Calu3 (cell line): ENCODE data around the gene PAQR3. TPM values are rescaled to one million over a fixed set of nuclear protein-coding genes. Genes with fewer than 3 reads are reported as not detected.
"Not testable (repeated sequence)": the region's sequence is repeated elsewhere in the genome, so short reads cannot be mapped to it uniquely, and the experiment has no call there.

Source experiments
- BruUV-seq: library from RNA; stranded (reverse); fragments of 400-500 nt; replicated peaks from 2 replicates; lab custom pipeline; 2021; lab: Mats Ljungman, UMichigan
- CTCF ChIA-PET: fragments of 300-600 bp; sonication (Branson Sonifier 250); formaldehyde crosslinking; loops from one replicate; lab custom pipeline; 2022; ENCODE audit warnings: antibody characterized with exemption; lab: Charles Lee
- DNase-seq: peaks from one replicate; pipeline ENCODE4 v3.0.0; 2022
- H3K27ac Mint-ChIP-seq: one replicate; pipeline ENCODE4 v1.8.0; 2022; ENCODE audit warnings: mixed read lengths; ENCODE audit not compliant: unreplicated experiment
- H3K27me3 Mint-ChIP-seq: one replicate; pipeline ENCODE4 v1.8.0; 2022; ENCODE audit warnings: mixed read lengths; ENCODE audit not compliant: unreplicated experiment
- H3K36me3 Mint-ChIP-seq: one replicate; pipeline ENCODE4 v1.8.0; 2022; ENCODE audit warnings: mild to moderate bottlenecking, moderate library complexity, mixed read lengths; ENCODE audit not compliant: insufficient read depth, unreplicated experiment
- H3K4me1 Mint-ChIP-seq: one replicate; pipeline ENCODE4 v1.8.0; 2022; ENCODE audit warnings: mild to moderate bottlenecking, low read depth, mixed read lengths; ENCODE audit not compliant: unreplicated experiment
- H3K4me3 Mint-ChIP-seq: one replicate; pipeline ENCODE4 v1.8.0; 2022; ENCODE audit warnings: mild to moderate bottlenecking, low read depth, moderate library complexity, mixed read lengths; ENCODE audit not compliant: unreplicated experiment
- H3K9me3 Mint-ChIP-seq: one replicate; pipeline ENCODE4 v1.8.0; 2022; ENCODE audit warnings: low read depth, mixed read lengths; ENCODE audit not compliant: unreplicated experiment
- intact Hi-C: fragments of 100-400 bp; cut with micrococcal nuclease; formaldehyde crosslinking; loops from one replicate; pipeline ENCODE4 v1.10.0; 2022; ENCODE audit not compliant: unreplicated experiment
- total RNA-seq: library from RNA; stranded (reverse); gene quantifications from 2 replicates; pipeline ENCODE4 v1.2.3, GENCODE V29; 2022
- TF ChIP-seq, protein P1 (sequence below): fragments of 200-600 bp; IDR thresholded peaks from one replicate; pipeline ENCODE4 v1.8.0; 2022; ENCODE audit warnings: antibody characterized with exemption; ENCODE audit not compliant: unreplicated experiment

Gene PAQR3
- total RNA-seq, 1 experiment from 2014 or later = 14.1 TPM

DNA sequence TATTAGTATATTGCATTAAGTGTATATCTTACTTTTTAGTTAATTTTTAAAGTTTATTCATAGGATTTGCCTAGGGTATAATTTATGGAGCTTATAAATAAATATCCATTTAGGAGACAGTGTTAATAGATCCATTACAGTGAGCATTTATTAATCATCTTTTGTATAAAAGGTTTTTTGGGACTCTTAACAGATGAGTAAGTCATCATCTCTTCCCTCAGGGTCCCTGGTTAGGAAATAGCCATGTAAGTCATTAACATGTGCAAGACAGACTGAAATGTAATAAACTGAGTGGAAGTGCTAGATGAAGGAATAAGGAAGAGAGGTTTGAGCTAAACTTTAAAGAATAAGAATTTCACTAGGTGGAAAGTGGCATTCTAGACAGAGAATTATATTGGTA, 69.2 kb downstream of the PAQR3 start:
- TF ChIP-seq, protein P1, sequence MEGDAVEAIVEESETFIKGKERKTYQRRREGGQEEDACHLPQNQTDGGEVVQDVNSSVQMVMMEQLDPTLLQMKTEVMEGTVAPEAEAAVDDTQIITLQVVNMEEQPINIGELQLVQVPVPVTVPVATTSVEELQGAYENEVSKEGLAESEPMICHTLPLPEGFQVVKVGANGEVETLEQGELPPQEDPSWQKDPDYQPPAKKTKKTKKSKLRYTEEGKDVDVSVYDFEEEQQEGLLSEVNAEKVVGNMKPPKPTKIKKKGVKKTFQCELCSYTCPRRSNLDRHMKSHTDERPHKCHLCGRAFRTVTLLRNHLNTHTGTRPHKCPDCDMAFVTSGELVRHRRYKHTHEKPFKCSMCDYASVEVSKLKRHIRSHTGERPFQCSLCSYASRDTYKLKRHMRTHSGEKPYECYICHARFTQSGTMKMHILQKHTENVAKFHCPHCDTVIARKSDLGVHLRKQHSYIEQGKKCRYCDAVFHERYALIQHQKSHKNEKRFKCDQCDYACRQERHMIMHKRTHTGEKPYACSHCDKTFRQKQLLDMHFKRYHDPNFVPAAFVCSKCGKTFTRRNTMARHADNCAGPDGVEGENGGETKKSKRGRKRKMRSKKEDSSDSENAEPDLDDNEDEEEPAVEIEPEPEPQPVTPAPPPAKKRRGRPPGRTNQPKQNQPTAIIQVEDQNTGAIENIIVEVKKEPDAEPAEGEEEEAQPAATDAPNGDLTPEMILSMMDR = no peak
- no TSS peak for BruUV-seq
- no peak for DNase-seq
- intact Hi-C loops = no loop called here
- Mint-ChIP-seq H3K36me3 (no peaks in the 10 kb centered on the region), H3K9me3 (no peaks in the 10 kb centered on the region), H3K27me3 (no peaks in the 10 kb centered on the region), H3K4me3 (no peak overlapping the region), H3K27ac (no peak overlapping the region), H3K4me1 (no peaks in the 10 kb centered on the region)
- CTCF ChIA-PET = no interaction called here

DNA sequence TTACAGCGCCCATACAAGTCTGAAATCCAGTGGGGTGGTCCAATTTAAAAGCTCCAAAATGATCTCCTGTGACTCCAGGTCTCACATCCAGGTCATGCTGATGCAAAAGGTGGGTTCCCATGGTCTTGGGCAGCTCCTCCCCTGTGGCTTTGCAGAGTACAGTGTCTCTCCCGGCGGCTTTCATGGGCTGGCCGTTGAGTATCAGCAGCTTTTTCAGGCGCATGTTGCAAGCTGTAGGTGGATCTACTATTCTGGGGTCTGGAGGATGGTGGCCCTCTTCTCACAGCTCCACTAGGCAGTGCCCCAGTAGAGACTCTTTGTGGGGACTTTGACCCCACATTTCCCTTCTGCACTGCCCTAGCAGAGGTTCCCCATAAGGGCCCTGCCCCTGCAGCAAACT, 70.5 kb downstream of the PAQR3 start:
- DNase-seq, H3K27ac Mint-ChIP-seq, CTCF ChIA-PET, H3K4me3 Mint-ChIP-seq, BruUV-seq, H3K9me3 Mint-ChIP-seq, H3K4me1 Mint-ChIP-seq, H3K27me3 Mint-ChIP-seq, H3K36me3 Mint-ChIP-seq: not testable (repeated sequence)
- intact Hi-C loops = loop anchor here (10.0 kb wide), 2 partner anchors 224 to 914 kb away; no protein-coding TSS in a partner anchor

DNA sequence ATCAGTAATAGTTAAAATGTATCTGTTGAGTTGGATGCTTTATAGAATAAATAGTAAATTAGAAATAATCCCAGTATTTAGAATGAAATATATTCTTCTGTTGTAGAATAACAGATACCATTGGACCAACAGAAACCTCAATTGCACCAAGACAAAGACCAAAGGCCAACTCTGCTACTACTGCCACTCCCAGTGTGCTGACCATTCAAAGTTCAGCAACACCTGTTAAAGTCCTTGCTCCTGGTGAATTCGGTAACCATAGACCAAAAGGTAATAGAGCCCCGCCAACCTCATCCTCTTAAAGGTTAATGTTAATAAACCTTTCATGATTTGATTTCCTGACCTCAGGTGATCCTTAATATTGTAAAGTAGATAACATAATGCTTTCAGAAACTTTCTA, 73.8 kb downstream of the PAQR3 start:
- TF ChIP-seq, protein P1 = no peak
- H3K4me1 Mint-ChIP-seq = peaks cover 8% of the 10 kb centered on the region
- CTCF ChIA-PET = no interaction called here
- BruUV-seq = no TSS peak
- intact Hi-C loops = loop anchor here (10.0 kb wide), 2 partner anchors 221 to 911 kb away; no protein-coding TSS in a partner anchor
- peaks cover 4% of the 10 kb centered on the region for H3K36me3 Mint-ChIP-seq
- H3K27me3 Mint-ChIP-seq = no peaks in the 10 kb centered on the region
- H3K27ac Mint-ChIP-seq = no peak overlapping the region
- no peak for DNase-seq
- no peak overlapping the region for H3K4me3 Mint-ChIP-seq
- H3K9me3 Mint-ChIP-seq = no peaks in the 10 kb centered on the region

DNA sequence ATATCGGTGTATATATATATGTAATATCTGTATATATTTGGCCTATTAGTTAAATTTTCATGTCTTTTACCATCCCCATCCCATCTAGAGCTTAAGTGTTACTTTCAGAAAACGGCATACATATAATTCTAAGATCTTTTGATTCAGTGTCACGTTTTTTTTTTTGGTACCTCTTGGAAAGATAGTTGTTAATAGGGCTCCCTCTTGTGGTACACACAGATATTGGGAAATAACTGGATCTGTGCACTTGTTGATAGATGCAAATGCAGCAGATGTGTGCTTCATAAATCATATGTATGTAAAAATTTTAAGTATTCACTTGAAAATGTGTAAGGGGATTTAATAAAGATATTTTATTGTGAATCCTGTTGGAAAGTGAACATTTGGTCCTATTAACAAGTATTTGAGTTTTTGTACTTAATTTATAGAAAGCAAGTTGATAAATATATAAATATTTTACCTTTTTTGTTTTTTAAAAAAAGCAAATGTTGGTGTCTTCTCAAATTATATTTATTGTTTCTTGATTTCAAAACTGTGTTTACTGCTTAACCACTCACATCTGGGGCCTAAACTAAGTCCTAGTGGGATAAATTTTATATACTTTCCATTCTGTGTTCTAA, 74.7 kb downstream of the PAQR3 start:
- Mint-ChIP-seq H3K27me3 (no peaks in the 10 kb centered on the region), H3K36me3 (peaks cover 4% of the 10 kb centered on the region), H3K9me3 (no peaks in the 10 kb centered on the region), H3K4me1 (peaks cover 8% of the 10 kb centered on the region), H3K4me3 (no peak overlapping the region), H3K27ac (no peak overlapping the region)
- intact Hi-C loops = loop anchor here (1.0 to 10.0 kb wide), 3 partner anchors 220 to 910 kb away; no protein-coding TSS in a partner anchor
- BruUV-seq = no TSS peak
- CTCF ChIA-PET = interaction anchor here (0.7 kb wide), 3 partner anchors 220 to 619 kb away, joined by 3 to 4 read pairs (median 3); no protein-coding TSS in a partner anchor
- DNase-seq = peak; percentile 23
- TF ChIP-seq, protein P1 = no peak

DNA sequence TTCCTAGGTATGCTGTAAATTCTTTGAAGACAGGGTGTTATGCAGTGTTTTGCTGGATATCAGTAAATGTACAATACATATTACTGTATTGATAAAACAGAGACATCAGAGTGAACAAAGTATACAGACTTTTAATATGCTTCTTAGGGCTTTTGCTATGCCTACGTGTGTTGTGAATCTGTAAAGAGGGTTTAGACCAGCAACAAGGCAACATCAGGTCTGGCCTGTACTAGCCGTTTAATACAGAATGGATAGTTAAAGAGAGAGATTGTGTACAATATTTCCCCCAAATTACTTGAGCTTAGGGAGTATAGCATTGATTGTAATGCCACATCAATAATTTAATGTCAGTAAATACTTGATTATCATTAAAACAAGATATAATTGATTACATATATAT, 75.2 kb downstream of the PAQR3 start:
- BruUV-seq = no TSS peak
- CTCF ChIA-PET = interaction anchor here (0.7 kb wide), 3 partner anchors 219 to 618 kb away, joined by 3 to 4 read pairs (median 3); no protein-coding TSS in a partner anchor
- Mint-ChIP-seq H3K4me1 (peaks cover 8% of the 10 kb centered on the region), H3K9me3 (no peaks in the 10 kb centered on the region), H3K36me3 (peaks cover 4% of the 10 kb centered on the region), H3K27ac (no peak overlapping the region), H3K4me3 (no peak overlapping the region), H3K27me3 (no peaks in the 10 kb centered on the region)
- intact Hi-C loops = loop anchor here (1.0 to 10.0 kb wide), 3 partner anchors 219 to 909 kb away; no protein-coding TSS in a partner anchor
- DNase-seq = no peak
- TF ChIP-seq, protein P1 = no peak
